Esophagus (tissue), 2 donors: ENCODE results near the gene POMP. TPM values are rescaled to one million over a fixed set of nuclear protein-coding genes. Genes with fewer than 3 reads are reported as not detected.

Experiments
- H3K27ac ChIP-seq, 2 donors: one replicate each; pipeline ENCODE4 v1.5.1; 2013; ENCODE audit warnings: low read depth in 2 of 2, mild to moderate bottlenecking in 2 of 2, inconsistent platforms in 1 of 2, low read length in 1 of 2, moderate library complexity in 1 of 2
- H3K27me3 ChIP-seq, 2 donors: one replicate each; pipeline ENCODE4 v1.6.1; 2013; ENCODE audit warnings: low read length in 2 of 2, control low read depth in 1 of 2, mild to moderate bottlenecking in 1 of 2; ENCODE audit not compliant: insufficient read depth in 2 of 2, control insufficient read depth in 1 of 2
- H3K36me3 ChIP-seq, 2 donors: one replicate each; pipeline ENCODE4 v1.6.1; 2013; ENCODE audit warnings: low read length in 1 of 2; ENCODE audit not compliant: control insufficient read depth in 2 of 2, insufficient read depth in 2 of 2
- H3K4me1 ChIP-seq, 2 donors: one replicate each; pipeline ENCODE4 v1.6.1; 2013; ENCODE audit warnings: low read length in 1 of 2; ENCODE audit not compliant: control insufficient read depth in 2 of 2, insufficient read depth in 2 of 2
- H3K4me3 ChIP-seq, 2 donors: one replicate each; pipeline ENCODE4 v1.5.1; 2013; ENCODE audit warnings: low read length in 2 of 2, mild to moderate bottlenecking in 2 of 2, low read depth in 1 of 2, moderate library complexity in 1 of 2
- H3K9me3 ChIP-seq, 2 donors: one replicate each; pipeline ENCODE4 v1.6.1; 2013; ENCODE audit warnings: mild to moderate bottlenecking in 2 of 2, low read depth in 1 of 2, low read length in 1 of 2, moderate library complexity in 1 of 2; ENCODE audit not compliant: control insufficient read depth in 2 of 2, insufficient read depth in 1 of 2
- WGBS, 2 donors: extraction: QIAGEN DNeasy Blood & Tissue Kit; methylation state at CpG; one replicate each; pipeline ENCODE4 v1.1.7; 2013; 5-methylcytosine and 5-hydroxymethylcytosine counted together
- polyA plus RNA-seq, 2 donors: library from polyadenylated mRNA; stranded (reverse); fragments of 200-250 nt; gene quantifications; one replicate each; pipeline ENCODE4 v1.2.3, GENCODE V29; 2013
- donor health status: healthy with polysubstance abuse.
- donor health status: Bipolar disorder and iron deficiency.

The POMP gene
- polyA plus RNA-seq, 2 donors = 46.0 to 65.2 TPM

DNA sequence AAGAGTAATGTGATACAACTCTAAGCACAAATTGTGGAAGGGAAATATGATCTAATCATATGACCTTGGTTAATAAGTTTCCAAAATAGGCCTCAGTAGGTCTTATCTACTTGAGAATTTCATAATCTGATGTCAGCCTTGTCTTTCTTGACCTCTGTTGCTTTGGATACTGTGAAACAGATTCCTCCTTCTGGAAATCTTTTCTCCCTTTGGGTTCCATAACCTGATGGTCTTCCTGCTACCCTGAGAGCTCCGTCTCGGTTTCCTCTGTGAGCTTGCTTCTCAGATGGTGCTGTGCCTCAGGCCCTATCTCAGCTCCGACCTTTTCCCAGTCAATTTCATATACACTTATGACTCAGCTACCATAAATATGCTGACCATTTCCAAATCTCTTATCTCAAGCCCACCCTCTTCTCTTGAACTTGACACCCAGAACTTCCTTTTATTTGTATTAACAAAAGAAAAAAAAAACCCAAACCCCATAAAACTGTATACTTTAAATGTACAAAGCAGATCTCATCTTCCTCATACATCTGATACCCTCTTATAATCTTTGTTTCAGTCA, 66.2 kb downstream of the POMP start:
- Histone ChIP-seq H3K27me3 (peaks cover 0 to 3% of the 10 kb centered on the region in 2 donors), H3K36me3 (no peaks in the 10 kb centered on the region), H3K9me3 (peaks cover 0 to 2% of the 10 kb centered on the region in 2 donors), H3K27ac (no peak overlapping the region), H3K4me1 (no peaks in the 10 kb centered on the region), H3K4me3 (no peak overlapping the region)
- WGBS, 2 donors = 78 to 87% methylated on average over 3 of the region's 3 CpGs

Other genes starting within 250 kb of the POMP start
- 1 to 10 TPM; 1.2 to 2.1 TPM for gene FLT1, start 164.0 kb upstream of the POMP start, polyA plus RNA-seq
- gene SLC46A3, start 59.8 kb downstream of the POMP start, polyA plus RNA-seq = 1 to 10 TPM in 1 of 2 donors, under 1 TPM in 1; 0.96 to 2.7 TPM
- gene MTUS2, start 161.2 kb downstream of the POMP start, polyA plus RNA-seq = under 1 TPM; 0.20 to 0.33 TPM